ACC112 (cell line): ENCODE measurements around the gene SRF.

ENCODE experiments used
- H2AFZ ChIP-seq: fragments of 200-600 bp; sonication (generic); one replicate; pipeline ENCODE4 v1.6.0; 2017; ENCODE audit warnings: antibody characterized with exemption, low read length; ENCODE audit not compliant: unreplicated experiment
- H3K27ac ChIP-seq: fragments of 200-600 bp; sonication (generic); 2 replicates; pipeline ENCODE4 v1.5.1; 2014; ENCODE audit warnings: low read depth, mild to moderate bottlenecking, antibody characterized with exemption, low read length, moderate library complexity
- H3K27me3 ChIP-seq: fragments of 200-600 bp; sonication (generic); 2 replicates; pipeline ENCODE4 v1.6.1; 2014; ENCODE audit warnings: mild to moderate bottlenecking, antibody characterized with exemption, low read length, moderate library complexity, mixed read lengths; ENCODE audit not compliant: insufficient read depth
- H3K36me3 ChIP-seq: fragments of 200-600 bp; sonication (generic); 2 replicates; pipeline ENCODE4 v1.6.1; 2016; ENCODE audit warnings: mild to moderate bottlenecking, antibody characterized with exemption, low read length, moderate library complexity, mixed read lengths; ENCODE audit not compliant: insufficient read depth
- H3K4me1 ChIP-seq: fragments of 200-600 bp; sonication (generic); one replicate; pipeline ENCODE4 v1.6.1; 2016; ENCODE audit warnings: low read length, mixed read lengths; ENCODE audit not compliant: insufficient read depth, unreplicated experiment, control insufficient read depth
- H3K4me3 ChIP-seq: fragments of 200-600 bp; sonication (generic); 2 replicates; pipeline ENCODE4 v1.5.1; 2014; ENCODE audit warnings: mild to moderate bottlenecking, low read depth, low read length
- H3K79me2 ChIP-seq: fragments of 200-600 bp; sonication (generic); one replicate; pipeline ENCODE4 v1.6.0; 2016; ENCODE audit warnings: low read length; ENCODE audit not compliant: control insufficient read depth, unreplicated experiment, insufficient read depth

SRF gene

GRCh38 chr6:43196337-43196736 lies 25.3 kb downstream of the SRF start:
- no peak overlapping the region for H2AFZ ChIP-seq
- no peak overlapping the region for H3K27ac ChIP-seq
- H3K36me3 ChIP-seq = 0 out of 2 replicates have a peak, but pooled peaks cover 4% of the 10 kb centered on the region
- H3K27me3 ChIP-seq = no peaks in the 10 kb centered on the region
- H3K4me1 ChIP-seq = no peaks in the 10 kb centered on the region
- H3K79me2 ChIP-seq = no peaks in the 10 kb centered on the region
- H3K4me3 ChIP-seq = no peak overlapping the region

GRCh38 chr6:43199912-43200311 lies 28.8 kb downstream of the SRF start:
- no peaks in the 10 kb centered on the region for H3K36me3 ChIP-seq
- H3K27me3 ChIP-seq = no peaks in the 10 kb centered on the region
- no peak overlapping the region for H3K27ac ChIP-seq

GRCh38 chr6:43200541-43200940 lies 29.5 kb downstream of the SRF start:
- Histone ChIP-seq H3K27ac (no peak overlapping the region), H3K27me3 (no peaks in the 10 kb centered on the region), H2AFZ (no peak overlapping the region), H3K36me3 (no peaks in the 10 kb centered on the region), H3K4me3 (no peak overlapping the region), H3K79me2 (no peaks in the 10 kb centered on the region), H3K4me1 (no peaks in the 10 kb centered on the region)

More at GRCh38 chr6:43199912-43200311, 28.8 kb downstream of the SRF start:
- H3K79me2 ChIP-seq = no peaks in the 10 kb centered on the region
- H3K4me3 ChIP-seq = no peak overlapping the region
- H3K4me1 ChIP-seq = no peaks in the 10 kb centered on the region
- no peak overlapping the region for H2AFZ ChIP-seq

GRCh38 chr6:43202451-43202850 lies 31.4 kb downstream of the SRF start:
- no peaks in the 10 kb centered on the region for H3K27me3 ChIP-seq
- H2AFZ ChIP-seq = no peak overlapping the region

GRCh38 chr6:43203029-43203717 lies 32.1 kb downstream of the SRF start:
- Histone ChIP-seq H3K79me2 (no peaks in the 10 kb centered on the region), H3K27ac (no peak overlapping the region), H3K36me3 (peaks cover 10% of the 10 kb centered on the region; the same call in 1 of the 2 replicates), H3K27me3 (no peaks in the 10 kb centered on the region), H3K4me3 (no peak overlapping the region), H2AFZ (no peak overlapping the region), H3K4me1 (no peaks in the 10 kb centered on the region)

More at GRCh38 chr6:43202451-43202850, 31.4 kb downstream of the SRF start:
- Histone ChIP-seq H3K27ac (no peak overlapping the region), H3K36me3 (peaks cover 10% of the 10 kb centered on the region; the same call in 1 of the 2 replicates), H3K4me3 (no peak overlapping the region), H3K4me1 (no peaks in the 10 kb centered on the region), H3K79me2 (no peaks in the 10 kb centered on the region)

GRCh38 chr6:43203718-43204095 lies 32.6 kb downstream of the SRF start:
- H3K36me3 ChIP-seq = peaks cover 10% of the 10 kb centered on the region; the same call in 1 of the 2 replicates
- H3K27me3 ChIP-seq = no peaks in the 10 kb centered on the region
- no peaks in the 10 kb centered on the region for H3K4me1 ChIP-seq
- no peak overlapping the region for H2AFZ ChIP-seq
- H3K27ac ChIP-seq = no peak overlapping the region
- no peaks in the 10 kb centered on the region for H3K79me2 ChIP-seq
- no peak overlapping the region for H3K4me3 ChIP-seq

GRCh38 chr6:43204271-43205105 lies 33.4 kb downstream of the SRF start:
- Histone ChIP-seq H3K27me3 (no peaks in the 10 kb centered on the region), H3K4me3 (no peak overlapping the region), H3K79me2 (no peaks in the 10 kb centered on the region), H3K36me3 (peaks cover 10% of the 10 kb centered on the region; the same call in 1 of the 2 replicates), H3K4me1 (no peaks in the 10 kb centered on the region), H3K27ac (no peak overlapping the region), H2AFZ (no peak overlapping the region)

GRCh38 chr6:43205849-43206248 lies 34.8 kb downstream of the SRF start:
- no peaks in the 10 kb centered on the region for H3K27me3 ChIP-seq
- H3K27ac ChIP-seq = no peak overlapping the region
- H2AFZ ChIP-seq = no peak overlapping the region
- peaks cover 10% of the 10 kb centered on the region; the same call in 1 of the 2 replicates for H3K36me3 ChIP-seq
- no peaks in the 10 kb centered on the region for H3K79me2 ChIP-seq
- no peak overlapping the region for H3K4me3 ChIP-seq
- H3K4me1 ChIP-seq = peaks cover 3% of the 10 kb centered on the region

- peaks cover 10% of the 10 kb centered on the region; the same call in 1 of the 2 replicates for H3K36me3 ChIP-seq
- H3K27ac ChIP-seq = no peak overlapping the region
- H2AFZ ChIP-seq = no peak overlapping the region
- H3K79me2 ChIP-seq = no peaks in the 10 kb centered on the region
- H3K27me3 ChIP-seq = no peaks in the 10 kb centered on the region
- peaks cover 7% of the 10 kb centered on the region for H3K4me1 ChIP-seq
- no peak overlapping the region for H3K4me3 ChIP-seq
Measured at GRCh38 chr6:43207286-43207685, 36.2 kb downstream of the SRF start.

GRCh38 chr6:43211955-43212354 lies 40.9 kb downstream of the SRF start:
- Histone ChIP-seq H3K79me2 (no peaks in the 10 kb centered on the region), H3K4me3 (no peak overlapping the region), H3K36me3 (no peaks in the 10 kb centered on the region), H3K27me3 (no peaks in the 10 kb centered on the region), H3K27ac (no peak overlapping the region), H2AFZ (no peak overlapping the region), H3K4me1 (peaks cover 7% of the 10 kb centered on the region)
